Measurements from ENCODE around the gene RANBP9.

The RANBP9 gene

GRCh38 chr6:13733178-13733887 is 21.7 kb upstream of the RANBP9 start (continued):
- TF ChIP-seq ARNTL (CRISPR knock-in tag; IDR thresholded peaks at IDR 0.05; ENCODE audit: borderline replicate concordance, low read depth) (no peak), GLIS3 (CRISPR knock-in tag; IDR thresholded peaks at IDR 0.05) (no peak), SNAI2 (CRISPR knock-in tag; IDR thresholded peaks at IDR 0.05) (no peak)

DNA sequence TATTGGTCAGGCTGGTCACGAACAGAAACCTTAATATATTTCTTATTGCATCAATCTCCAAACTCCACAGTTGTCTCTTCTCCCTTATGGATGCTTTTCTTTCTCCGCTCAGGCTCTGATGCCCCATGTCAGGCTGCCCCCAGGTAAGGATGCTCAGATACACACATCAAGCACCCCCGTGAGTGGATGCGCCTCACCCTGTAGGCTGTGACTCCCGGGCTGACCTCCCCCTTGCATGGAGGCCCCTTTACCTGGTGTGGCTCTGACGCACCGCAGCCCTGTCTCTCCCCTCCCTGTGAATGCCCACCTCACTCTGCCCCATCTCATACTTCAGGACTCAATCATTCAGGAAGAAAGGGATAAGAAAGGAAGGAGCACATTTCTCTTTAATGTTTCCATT is 19.1 kb upstream of the RANBP9 start:
- TF ChIP-seq CSDC2 (CRISPR knock-in tag; IDR thresholded peaks at IDR 0.05) (no peak), ISL1 (CRISPR knock-in tag; IDR thresholded peaks at IDR 0.05) (no peak), ZFP3 (CRISPR knock-in tag; IDR thresholded peaks at IDR 0.05) (no peak), ARNTL (CRISPR knock-in tag; IDR thresholded peaks at IDR 0.05; ENCODE audit: borderline replicate concordance, low read depth) (no peak), TCF4 (CRISPR knock-in tag; IDR thresholded peaks at IDR 0.05; ENCODE audit: borderline replicate concordance) (no peak), PPARA (CRISPR knock-in tag; IDR thresholded peaks at IDR 0.05; ENCODE audit: borderline replicate concordance) (no peak), CREB5 (CRISPR knock-in tag; IDR thresholded peaks at IDR 0.05; ENCODE audit: low read depth) (no peak), ZFP30 (CRISPR knock-in tag; IDR thresholded peaks at IDR 0.05) (no peak), SNAI2 (CRISPR knock-in tag; IDR thresholded peaks at IDR 0.05) (no peak)
- no peak for ATAC-seq

DNA sequence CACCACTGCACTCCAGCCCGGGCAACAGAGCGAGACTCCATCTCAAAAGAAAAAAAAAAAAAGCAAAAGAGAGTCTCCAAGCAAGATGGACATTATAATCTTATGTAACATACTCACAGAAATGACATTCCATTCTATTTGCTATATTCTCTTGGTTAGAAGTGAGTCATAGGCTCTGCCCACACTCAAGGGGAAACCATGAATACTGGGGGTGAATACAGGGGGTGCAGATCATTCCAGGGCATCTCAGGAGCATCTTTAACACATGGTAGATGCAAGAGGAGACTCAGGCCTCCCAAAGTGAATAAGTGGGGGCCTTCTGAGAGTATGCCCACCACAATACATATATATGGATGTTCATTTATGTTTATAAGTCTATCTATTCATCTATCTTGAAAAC is 18.3 kb upstream of the RANBP9 start:
- peak; percentile 90 for ATAC-seq
- TF ChIP-seq ISL1 (CRISPR knock-in tag; IDR thresholded peaks at IDR 0.05) (no peak), RARB (CRISPR knock-in tag; IDR thresholded peaks at IDR 0.05) (no peak), ZNF8 (CRISPR knock-in tag; IDR thresholded peaks at IDR 0.05) (no peak), ZNF70 (CRISPR knock-in tag; IDR thresholded peaks at IDR 0.05) (no peak), CREB5 (CRISPR knock-in tag; IDR thresholded peaks at IDR 0.05; ENCODE audit: low read depth) (no peak), TOX (CRISPR knock-in tag; IDR thresholded peaks at IDR 0.05; ENCODE audit: borderline replicate concordance) (no peak), OSR1 (CRISPR knock-in tag; IDR thresholded peaks at IDR 0.05) (no peak), SNAI2 (CRISPR knock-in tag; IDR thresholded peaks at IDR 0.05) (no peak), CSDC2 (CRISPR knock-in tag; IDR thresholded peaks at IDR 0.05) (no peak), TCF4 (CRISPR knock-in tag; IDR thresholded peaks at IDR 0.05; ENCODE audit: borderline replicate concordance) (no peak), ZC3H10 (CRISPR knock-in tag; IDR thresholded peaks at IDR 0.05) (no peak), ARNTL (CRISPR knock-in tag; IDR thresholded peaks at IDR 0.05; ENCODE audit: borderline replicate concordance, low read depth) (no peak), ZFP3 (CRISPR knock-in tag; IDR thresholded peaks at IDR 0.05) (no peak), PPARA (CRISPR knock-in tag; IDR thresholded peaks at IDR 0.05; ENCODE audit: borderline replicate concordance) (no peak)
- TF ChIP-seq, protein P1, sequence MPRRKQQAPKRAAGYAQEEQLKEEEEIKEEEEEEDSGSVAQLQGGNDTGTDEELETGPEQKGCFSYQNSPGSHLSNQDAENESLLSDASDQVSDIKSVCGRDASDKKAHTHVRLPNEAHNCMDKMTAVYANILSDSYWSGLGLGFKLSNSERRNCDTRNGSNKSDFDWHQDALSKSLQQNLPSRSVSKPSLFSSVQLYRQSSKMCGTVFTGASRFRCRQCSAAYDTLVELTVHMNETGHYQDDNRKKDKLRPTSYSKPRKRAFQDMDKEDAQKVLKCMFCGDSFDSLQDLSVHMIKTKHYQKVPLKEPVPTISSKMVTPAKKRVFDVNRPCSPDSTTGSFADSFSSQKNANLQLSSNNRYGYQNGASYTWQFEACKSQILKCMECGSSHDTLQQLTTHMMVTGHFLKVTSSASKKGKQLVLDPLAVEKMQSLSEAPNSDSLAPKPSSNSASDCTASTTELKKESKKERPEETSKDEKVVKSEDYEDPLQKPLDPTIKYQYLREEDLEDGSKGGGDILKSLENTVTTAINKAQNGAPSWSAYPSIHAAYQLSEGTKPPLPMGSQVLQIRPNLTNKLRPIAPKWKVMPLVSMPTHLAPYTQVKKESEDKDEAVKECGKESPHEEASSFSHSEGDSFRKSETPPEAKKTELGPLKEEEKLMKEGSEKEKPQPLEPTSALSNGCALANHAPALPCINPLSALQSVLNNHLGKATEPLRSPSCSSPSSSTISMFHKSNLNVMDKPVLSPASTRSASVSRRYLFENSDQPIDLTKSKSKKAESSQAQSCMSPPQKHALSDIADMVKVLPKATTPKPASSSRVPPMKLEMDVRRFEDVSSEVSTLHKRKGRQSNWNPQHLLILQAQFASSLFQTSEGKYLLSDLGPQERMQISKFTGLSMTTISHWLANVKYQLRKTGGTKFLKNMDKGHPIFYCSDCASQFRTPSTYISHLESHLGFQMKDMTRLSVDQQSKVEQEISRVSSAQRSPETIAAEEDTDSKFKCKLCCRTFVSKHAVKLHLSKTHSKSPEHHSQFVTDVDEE (CRISPR knock-in tag; IDR thresholded peaks at IDR 0.05), result no peak
- TF ChIP-seq, protein P2, sequence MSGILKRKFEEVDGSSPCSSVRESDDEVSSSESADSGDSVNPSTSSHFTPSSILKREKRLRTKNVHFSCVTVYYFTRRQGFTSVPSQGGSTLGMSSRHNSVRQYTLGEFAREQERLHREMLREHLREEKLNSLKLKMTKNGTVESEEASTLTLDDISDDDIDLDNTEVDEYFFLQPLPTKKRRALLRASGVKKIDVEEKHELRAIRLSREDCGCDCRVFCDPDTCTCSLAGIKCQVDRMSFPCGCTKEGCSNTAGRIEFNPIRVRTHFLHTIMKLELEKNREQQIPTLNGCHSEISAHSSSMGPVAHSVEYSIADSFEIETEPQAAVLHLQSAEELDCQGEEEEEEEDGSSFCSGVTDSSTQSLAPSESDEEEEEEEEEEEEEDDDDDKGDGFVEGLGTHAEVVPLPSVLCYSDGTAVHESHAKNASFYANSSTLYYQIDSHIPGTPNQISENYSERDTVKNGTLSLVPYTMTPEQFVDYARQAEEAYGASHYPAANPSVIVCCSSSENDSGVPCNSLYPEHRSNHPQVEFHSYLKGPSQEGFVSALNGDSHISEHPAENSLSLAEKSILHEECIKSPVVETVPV (CRISPR knock-in tag; IDR thresholded peaks at IDR 0.05), result no peak

DNA sequence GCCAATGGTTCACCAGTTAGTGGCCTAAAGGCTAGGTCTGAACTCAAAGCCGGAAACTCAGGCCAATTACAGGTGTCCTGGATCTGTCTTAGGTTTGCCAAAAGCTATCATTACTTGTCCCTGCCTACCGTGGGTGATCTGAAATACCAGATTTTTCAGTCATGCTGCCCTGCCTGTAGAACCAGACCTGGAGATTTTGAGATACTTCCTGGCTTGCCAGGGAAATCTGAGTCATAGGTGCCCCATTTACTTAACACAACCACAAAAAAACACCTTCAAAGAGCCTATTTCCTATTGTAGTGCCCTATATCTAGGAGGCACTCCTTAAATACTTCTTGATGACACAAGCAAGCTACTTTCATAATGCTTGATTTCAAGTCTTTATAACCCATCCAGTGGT is 13.9 kb upstream of the RANBP9 start:
- ATAC-seq, result no peak
- TF ChIP-seq BACH2 (CRISPR knock-in tag; IDR thresholded peaks at IDR 0.05; ENCODE audit: borderline replicate concordance), result no peak
- no peak for TF ChIP-seq CREB5 (CRISPR knock-in tag; IDR thresholded peaks at IDR 0.05; ENCODE audit: low read depth)
- no peak for TF ChIP-seq ESRRG (CRISPR knock-in tag; IDR thresholded peaks at IDR 0.05)
- TF ChIP-seq PATZ1 (CRISPR knock-in tag; IDR thresholded peaks at IDR 0.05; ENCODE audit: borderline replicate concordance), result no peak
- TF ChIP-seq TCF4 (CRISPR knock-in tag; IDR thresholded peaks at IDR 0.05; ENCODE audit: borderline replicate concordance), result no peak
- no peak for TF ChIP-seq ZNF565 (CRISPR knock-in tag; conservative IDR thresholded peaks at IDR 0.05; ENCODE audit: low read depth)
- no peak for TF ChIP-seq ARNTL (CRISPR knock-in tag; IDR thresholded peaks at IDR 0.05; ENCODE audit: borderline replicate concordance, low read depth)
- TF ChIP-seq SNAI2 (CRISPR knock-in tag; IDR thresholded peaks at IDR 0.05), result no peak
- no peak for TF ChIP-seq RARB (CRISPR knock-in tag; IDR thresholded peaks at IDR 0.05)
- no peak for TF ChIP-seq CSDC2 (CRISPR knock-in tag; IDR thresholded peaks at IDR 0.05)
- no peak for TF ChIP-seq ZC3H10 (CRISPR knock-in tag; IDR thresholded peaks at IDR 0.05)
- no peak for TF ChIP-seq OSR1 (CRISPR knock-in tag; IDR thresholded peaks at IDR 0.05)

All from SK-N-SH treated with all-trans-retinoic acid at 6 μM for 48 hours (cell line).